Measurements from ENCODE around the gene TCF12. TPM values are rescaled to one million over a fixed set of nuclear protein-coding genes. Genes with fewer than 3 reads are reported as not detected.
A peak's percentile ranks its signal among the peaks of the same experiment; 100 is the strongest.

The TCF12 gene
- total and polyA plus RNA-seq, 11 donors, result 6.5 to 77.3 (median 43.5) TPM

- no peak for DNase-seq
- peaks cover 0 to 9% (median 0%) of the 10 kb centered on the region in 9 donors for H3K36me3 ChIP-seq
- ATAC-seq, result no peak
- no peak overlapping the region for H3K4me3 ChIP-seq
- H3K27me3 ChIP-seq, result no peaks in the 10 kb centered on the region
- peak overlapping the region in 1 of 12 donors; percentile 47 for H3K27ac ChIP-seq
- TF ChIP-seq POLR2A (IDR thresholded peaks at IDR 0.05), result no peak
- no peak for TF ChIP-seq CTCF (IDR thresholded peaks at IDR 0.05)
- intact Hi-C loops (cut with DNase I), result loop anchor here in 2 of 10 donors (5.0 kb wide), 2 partner anchors 60 to 155 kb away; no protein-coding TSS in a partner anchor
- peaks cover 0 to 22% (median 9%) of the 10 kb centered on the region in 12 donors for H3K9me3 ChIP-seq
- 88 to 95% (median 90%) methylated on average over 1 of the region's 1 CpG for WGBS, 4 donors
- peaks cover 4 to 71% (median 48%) of the 10 kb centered on the region in 12 donors for H3K4me1 ChIP-seq
Measured at GRCh38 chr15:57152133-57152532, 233.7 kb downstream of the TCF12 start.

- Histone ChIP-seq H3K4me1 (peaks cover 3 to 65% (median 41%) of the 10 kb centered on the region in 12 donors), H3K27me3 (no peaks in the 10 kb centered on the region), H3K36me3 (peaks cover 0 to 9% (median 0%) of the 10 kb centered on the region in 9 donors), H3K27ac (peak overlapping the region in 3 of 12 donors; percentile 4 to 47 (median 16)), H3K9me3 (peaks cover 0 to 22% (median 9%) of the 10 kb centered on the region in 12 donors), H3K4me3 (no peak overlapping the region)
- peak in 1 of 4 donors; percentile 20 for ATAC-seq
- 35 to 53% (median 50%) methylated on average over 3 of the region's 3 CpGs for WGBS, 4 donors
- TF ChIP-seq CTCF (IDR thresholded peaks at IDR 0.05) (no peak), POLR2A (IDR thresholded peaks at IDR 0.05) (no peak)
- no peak for DNase-seq
- intact Hi-C loops (cut with DNase I), result loop anchor here in 2 of 10 donors (5.0 kb wide), 2 partner anchors 59 to 154 kb away; no protein-coding TSS in a partner anchor
Measured at GRCh38 chr15:57152666-57153539, 234.5 kb downstream of the TCF12 start.

GRCh38 chr15:57156210-57156884 is 237.9 kb downstream of the TCF12 start:
- H3K27ac ChIP-seq, result peak overlapping the region; percentile 18 to 91 (median 66)
- no peaks in the 10 kb centered on the region for H3K27me3 ChIP-seq
- peaks cover 0 to 7% (median 0%) of the 10 kb centered on the region in 9 donors for H3K36me3 ChIP-seq
- peaks cover 0 to 19% (median 9%) of the 10 kb centered on the region in 12 donors for H3K9me3 ChIP-seq
- intact Hi-C loops (cut with DNase I), result no loop called here
- DNase-seq (peak in 2 of 5 donors; percentile 35 to 43), ATAC-seq (peak; percentile 69 to 80 (median 74))
- TF ChIP-seq CTCF (IDR thresholded peaks at IDR 0.05) (no peak), POLR2A (IDR thresholded peaks at IDR 0.05) (no peak)
- no peak overlapping the region for H3K4me3 ChIP-seq
- peaks cover 3 to 54% (median 32%) of the 10 kb centered on the region in 12 donors for H3K4me1 ChIP-seq
- 26 to 48% (median 38%) methylated on average over 3 of the region's 3 CpGs for WGBS, 4 donors

GRCh38 chr15:57158589-57158988 is 240.1 kb downstream of the TCF12 start:
- Histone ChIP-seq H3K9me3 (no peaks in the 10 kb centered on the region), H3K4me1 (peaks cover 0 to 51% (median 25%) of the 10 kb centered on the region in 12 donors), H3K27ac (peak overlapping the region in 10 of 12 donors; percentile 14 to 78 (median 42)), H3K4me3 (no peak overlapping the region), H3K36me3 (no peaks in the 10 kb centered on the region), H3K27me3 (no peaks in the 10 kb centered on the region)
- intact Hi-C loops (cut with DNase I), result no loop called here
- DNase-seq (peak in 3 of 5 donors; percentile 21 to 39 (median 36)), ATAC-seq (peak; percentile 74 to 91 (median 87))
- TF ChIP-seq POLR2A (IDR thresholded peaks at IDR 0.05) (no peak), CTCF (IDR thresholded peaks at IDR 0.05) (no peak)
